IPS-15b (cell line): Measurements from ENCODE around the gene ATP11A.
"Not testable (repeated sequence)": the region's sequence is repeated elsewhere in the genome, so short reads cannot be mapped to it uniquely, and the experiment has no call there.

Source experiments
- H3K27me3 ChIP-seq: one replicate; pipeline ENCODE4 v1.6.1; 2013; ENCODE audit warnings: low read length; ENCODE audit not compliant: control insufficient read depth, insufficient read depth
- H3K36me3 ChIP-seq: one replicate; pipeline ENCODE4 v1.6.1; 2013; ENCODE audit warnings: low read length; ENCODE audit not compliant: control insufficient read depth, insufficient read depth
- H3K4me1 ChIP-seq: one replicate; pipeline ENCODE4 v1.6.1; 2013; ENCODE audit warnings: mild to moderate bottlenecking, low read length; ENCODE audit not compliant: control insufficient read depth, insufficient read depth
- H3K4me3 ChIP-seq: one replicate; pipeline ENCODE4 v1.5.1; 2013; ENCODE audit warnings: low read depth, low read length
- H3K9ac ChIP-seq: one replicate; pipeline ENCODE4 v1.6.1; 2013; ENCODE audit warnings: low read depth, mild to moderate bottlenecking, low read length
- H3K9me3 ChIP-seq: one replicate; pipeline ENCODE4 v1.6.1; 2013; ENCODE audit warnings: mild to moderate bottlenecking, low read length; ENCODE audit not compliant: control insufficient read depth, insufficient read depth

Gene ATP11A

GRCh38 chr13:112783135-112783977 lies 93.5 kb downstream of the ATP11A start:
- Histone ChIP-seq H3K4me1 (peaks cover 2% of the 10 kb centered on the region), H3K9me3 (no peaks in the 10 kb centered on the region), H3K36me3 (peaks cover 15% of the 10 kb centered on the region), H3K27me3 (no peaks in the 10 kb centered on the region), H3K4me3 (no peak overlapping the region), H3K9ac (no peak overlapping the region)

GRCh38 chr13:112783978-112784371 lies 94.1 kb downstream of the ATP11A start:
- no peak overlapping the region for H3K9ac ChIP-seq
- H3K9me3 ChIP-seq: no peaks in the 10 kb centered on the region
- H3K4me1 ChIP-seq: peaks cover 2% of the 10 kb centered on the region
- H3K4me3 ChIP-seq: no peak overlapping the region
- no peaks in the 10 kb centered on the region for H3K27me3 ChIP-seq
- H3K36me3 ChIP-seq: peaks cover 15% of the 10 kb centered on the region

DNA sequence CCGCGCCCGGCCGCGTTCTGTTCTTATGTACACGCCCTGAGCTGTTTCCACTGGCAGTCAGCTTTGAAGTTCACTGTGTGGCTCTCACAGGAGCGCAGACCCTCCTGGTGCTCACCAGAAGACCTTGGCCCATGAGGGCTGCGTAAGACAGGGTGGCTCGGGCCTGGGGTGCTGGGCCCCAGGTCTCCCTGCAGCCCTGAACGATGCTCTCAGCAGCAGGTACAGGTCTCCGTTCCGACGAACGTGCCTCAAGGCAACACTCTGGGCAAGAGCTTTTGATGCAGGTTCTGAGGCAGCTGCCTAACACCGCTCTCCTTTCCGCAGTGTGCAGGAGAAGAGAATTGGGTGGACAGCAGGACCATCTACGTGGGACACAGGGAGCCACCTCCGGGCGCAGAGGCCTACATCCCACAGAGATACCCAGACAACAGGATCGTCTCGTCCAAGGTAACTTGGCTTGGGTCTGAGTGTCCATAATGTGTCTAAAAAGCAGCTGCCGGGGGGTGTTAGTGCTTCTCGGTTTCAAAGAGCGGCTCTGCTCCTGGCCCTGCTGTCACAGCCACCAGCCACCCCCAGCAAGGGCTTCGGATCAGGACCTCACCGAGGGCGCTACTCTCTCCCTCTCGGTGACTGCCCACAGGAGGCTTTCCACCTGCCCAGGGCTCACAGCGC lies 95.1 kb downstream of the ATP11A start:
- Histone ChIP-seq H3K36me3 (peaks cover 15% of the 10 kb centered on the region), H3K4me3 (no peak overlapping the region), H3K9ac (no peak overlapping the region), H3K9me3 (no peaks in the 10 kb centered on the region), H3K27me3 (no peaks in the 10 kb centered on the region), H3K4me1 (peaks cover 2% of the 10 kb centered on the region)

- Histone ChIP-seq H3K36me3 (peaks cover 15% of the 10 kb centered on the region), H3K4me1 (peaks cover 2% of the 10 kb centered on the region), H3K9me3 (no peaks in the 10 kb centered on the region), H3K9ac (no peak overlapping the region), H3K4me3 (no peak overlapping the region), H3K27me3 (no peaks in the 10 kb centered on the region)
Observed at GRCh38 chr13:112785483-112785856, 95.6 kb downstream of the ATP11A start.

- H3K27me3 ChIP-seq, H3K9me3 ChIP-seq, H3K4me1 ChIP-seq, H3K4me3 ChIP-seq, H3K9ac ChIP-seq: not testable (repeated sequence)
- peaks cover 15% of the 10 kb centered on the region for H3K36me3 ChIP-seq
Observed at GRCh38 chr13:112786810-112787209, 97.0 kb downstream of the ATP11A start.

DNA sequence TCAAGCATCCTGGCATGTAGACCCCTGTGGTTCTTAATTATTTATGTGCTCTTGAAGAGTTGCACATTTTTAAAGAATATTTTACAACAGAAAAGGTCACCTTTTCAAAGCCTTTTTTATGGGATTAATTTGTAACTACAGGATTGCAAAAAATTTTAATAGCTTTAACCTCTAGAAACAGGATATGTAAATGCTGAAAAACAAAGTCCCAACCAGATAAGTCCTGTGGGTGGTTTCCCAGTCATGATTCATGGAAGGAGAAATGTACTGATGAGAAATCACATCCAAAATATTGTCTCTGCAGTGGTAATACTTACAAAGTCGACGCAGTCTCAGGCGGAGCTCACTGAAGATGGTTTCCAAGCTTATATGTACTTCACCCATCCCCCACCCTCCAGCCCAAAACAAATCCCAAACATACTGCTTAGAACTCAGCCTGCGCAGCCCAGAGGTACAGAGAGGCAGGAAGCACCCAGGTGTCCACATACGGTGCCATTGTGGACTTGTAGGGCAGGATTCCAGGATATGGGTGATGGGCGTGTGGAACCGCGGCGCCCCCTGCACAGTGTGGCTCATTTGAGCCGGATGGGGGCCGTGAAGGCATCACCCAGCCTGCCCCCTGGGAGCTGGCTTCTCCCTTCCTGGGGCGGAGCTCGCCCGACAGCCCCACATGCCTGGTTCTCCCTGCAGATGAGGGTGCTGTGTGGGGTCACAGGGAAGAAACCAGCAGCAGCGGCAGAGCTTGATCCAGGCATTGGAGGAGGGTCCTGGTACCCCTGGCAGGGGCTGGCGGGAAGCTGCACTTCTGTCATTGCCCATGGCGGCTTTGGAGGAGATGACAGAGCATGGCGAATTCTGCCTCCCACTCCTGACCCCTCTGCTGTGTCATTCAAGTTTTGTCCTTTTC lies 101.2 kb downstream of the ATP11A start:
- Histone ChIP-seq H3K36me3 (peaks cover 5% of the 10 kb centered on the region), H3K27me3 (no peaks in the 10 kb centered on the region), H3K9ac (no peak overlapping the region), H3K4me1 (no peaks in the 10 kb centered on the region), H3K4me3 (no peak overlapping the region), H3K9me3 (no peaks in the 10 kb centered on the region)

- Histone ChIP-seq H3K9me3 (no peaks in the 10 kb centered on the region), H3K9ac (no peak overlapping the region), H3K36me3 (peaks cover 5% of the 10 kb centered on the region), H3K4me3 (no peak overlapping the region), H3K4me1 (no peaks in the 10 kb centered on the region), H3K27me3 (no peaks in the 10 kb centered on the region)
Observed at GRCh38 chr13:112791663-112792440, 102.0 kb downstream of the ATP11A start.

GRCh38 chr13:112792511-112792910 lies 102.7 kb downstream of the ATP11A start:
- H3K9me3 ChIP-seq: no peaks in the 10 kb centered on the region
- no peaks in the 10 kb centered on the region for H3K27me3 ChIP-seq
- no peak overlapping the region for H3K4me3 ChIP-seq
- H3K4me1 ChIP-seq: no peaks in the 10 kb centered on the region
- peaks cover 5% of the 10 kb centered on the region for H3K36me3 ChIP-seq
- H3K9ac ChIP-seq: no peak overlapping the region

DNA sequence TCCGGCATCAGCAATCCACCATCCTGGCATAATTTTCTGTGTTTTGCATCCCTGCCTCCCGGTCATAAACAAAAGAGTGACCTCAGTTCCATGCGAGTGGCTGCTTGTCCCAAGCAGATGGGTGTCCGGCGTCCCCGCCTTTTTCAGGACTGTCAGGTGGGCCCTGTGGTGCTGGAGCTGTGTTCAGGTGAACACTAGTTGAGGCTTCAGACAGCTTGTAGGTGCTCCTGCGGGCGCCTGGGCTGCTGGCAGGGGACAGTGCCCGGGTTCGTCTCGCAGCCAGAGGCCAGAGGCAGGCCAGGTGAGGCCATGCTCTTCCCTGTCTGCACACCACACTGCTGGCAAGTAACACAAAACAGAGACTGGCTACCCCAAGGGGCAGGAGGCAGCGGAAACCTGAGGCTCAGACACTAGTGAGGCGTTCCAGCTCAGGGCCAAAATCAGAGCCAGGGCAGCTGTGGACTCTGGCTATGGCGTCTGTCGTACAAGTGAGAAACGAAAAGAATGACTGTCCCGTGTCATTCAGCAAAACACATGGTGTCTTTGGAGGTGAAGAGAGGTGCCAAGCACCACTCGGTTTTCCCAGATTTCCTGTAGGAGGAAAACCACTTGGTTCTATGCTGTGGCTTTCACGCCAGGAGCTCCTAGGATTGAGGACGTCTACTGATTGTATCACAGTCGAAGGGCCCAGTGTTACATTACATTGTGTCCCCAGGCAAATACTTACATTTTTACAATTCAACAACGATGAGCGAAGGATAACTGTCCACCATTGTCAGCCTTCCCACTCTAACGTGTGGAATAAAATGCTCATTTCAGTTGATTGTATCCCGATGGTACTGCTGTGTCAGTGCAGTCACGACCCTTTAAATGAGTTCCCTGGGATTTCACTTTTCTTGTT lies 104.0 kb downstream of the ATP11A start:
- H3K9ac ChIP-seq: no peak overlapping the region
- H3K36me3 ChIP-seq: peaks cover 3% of the 10 kb centered on the region
- H3K9me3 ChIP-seq: no peaks in the 10 kb centered on the region
- H3K4me1 ChIP-seq: no peaks in the 10 kb centered on the region
- no peaks in the 10 kb centered on the region for H3K27me3 ChIP-seq
- no peak overlapping the region for H3K4me3 ChIP-seq

DNA sequence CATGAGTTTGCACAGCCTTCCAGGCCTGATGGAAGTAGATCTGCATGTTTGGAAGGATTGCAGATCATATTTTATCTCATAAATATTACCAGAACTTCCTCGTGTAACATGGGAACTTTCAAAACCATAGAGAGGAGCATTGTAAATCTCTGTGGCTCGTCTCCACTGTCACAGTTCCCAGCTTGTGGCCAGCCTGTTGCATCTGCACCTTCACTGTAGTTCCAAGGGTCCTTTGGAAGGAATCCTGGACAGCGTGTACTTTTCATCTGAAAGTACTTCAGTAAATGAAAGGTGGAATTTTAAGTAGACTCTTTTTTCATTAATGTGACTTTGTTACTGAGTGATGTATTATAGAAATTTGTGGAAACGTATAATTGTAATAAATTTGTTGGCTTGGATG lies 105.4 kb downstream of the ATP11A start:
- no peaks in the 10 kb centered on the region for H3K9me3 ChIP-seq
- no peak overlapping the region for H3K4me3 ChIP-seq
- no peak overlapping the region for H3K9ac ChIP-seq
- H3K4me1 ChIP-seq: no peaks in the 10 kb centered on the region
- H3K36me3 ChIP-seq: peaks cover 3% of the 10 kb centered on the region
- H3K27me3 ChIP-seq: no peaks in the 10 kb centered on the region
